Measurements from ENCODE around the gene NPAS3. TPM values are rescaled to one million over a fixed set of nuclear protein-coding genes. Genes with fewer than 3 reads are reported as not detected.

The NPAS3 gene
- total RNA-seq, 2 donors from 2014 or later, result 0.33 to 0.78 TPM

DNA sequence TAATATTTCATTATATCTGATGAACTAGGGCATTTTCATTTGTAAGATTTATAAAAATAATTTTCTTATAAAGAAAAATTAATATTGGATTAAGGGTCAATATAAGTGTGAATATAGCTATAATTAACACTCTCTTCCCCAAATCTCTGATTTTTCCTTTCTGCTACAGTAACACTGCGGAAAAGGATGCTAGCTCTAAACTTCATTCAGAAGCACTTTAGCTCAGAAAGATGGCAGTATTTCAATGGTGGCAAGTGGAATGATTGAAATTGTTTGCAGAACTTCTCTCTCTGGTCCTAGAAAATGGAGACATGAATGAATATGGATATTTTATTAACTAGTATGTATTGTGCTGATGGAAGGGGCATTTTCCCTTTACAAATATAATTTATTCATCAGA lies 8.4 kb downstream of the NPAS3 start:
- H3K4me1 ChIP-seq, result no peaks in the 10 kb centered on the region
- WGBS, 2 donors, result 95 to 97% methylated on average over 1 of the region's 1 CpG
- no peaks in the 10 kb centered on the region for H3K9me3 ChIP-seq
- TF ChIP-seq CTCF (IDR thresholded peaks at IDR 0.05) (no peak), POLR2A (IDR thresholded peaks at IDR 0.05) (no peak)
- no peak for ATAC-seq
- DNase-seq, result no peak
- no peak overlapping the region for H3K4me3 ChIP-seq
- intact Hi-C loops (cut with DNase I), result no loop called here
- no peaks in the 10 kb centered on the region for H3K36me3 ChIP-seq (replicated peaks in 1 of 2; ENCODE audit: insufficient read depth in 1 of 2, low read depth in 2 of 2)
- no peak overlapping the region for H3K27ac ChIP-seq
- H3K27me3 ChIP-seq, result no peaks in the 10 kb centered on the region

DNA sequence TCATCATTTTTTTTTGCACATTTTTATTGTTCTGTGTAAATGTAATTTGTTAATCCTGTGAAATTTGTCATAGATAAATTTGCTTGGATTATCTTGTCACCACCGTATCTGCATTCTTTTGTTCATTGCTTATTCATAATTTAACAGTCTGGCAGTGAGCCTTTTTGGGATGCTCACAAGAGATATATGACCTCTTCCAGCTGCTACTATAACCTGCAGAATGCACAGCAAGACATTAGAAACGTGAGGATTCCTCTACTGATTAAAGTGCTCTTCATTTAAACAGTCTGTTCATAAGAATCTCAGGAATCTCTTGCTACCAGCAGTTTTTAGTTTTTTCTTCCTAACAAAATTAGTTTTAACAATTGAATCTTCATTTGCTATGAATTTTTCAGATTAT lies 9.1 kb downstream of the NPAS3 start:
- no peak for ATAC-seq
- no peak for DNase-seq
- TF ChIP-seq CTCF (IDR thresholded peaks at IDR 0.05) (no peak), POLR2A (IDR thresholded peaks at IDR 0.05) (no peak)
- Histone ChIP-seq H3K9me3 (no peaks in the 10 kb centered on the region), H3K4me1 (no peaks in the 10 kb centered on the region), H3K27ac (no peak overlapping the region), H3K36me3 (replicated peaks in 1 of 2; ENCODE audit: insufficient read depth in 1 of 2, low read depth in 2 of 2) (no peaks in the 10 kb centered on the region), H3K27me3 (no peaks in the 10 kb centered on the region), H3K4me3 (no peak overlapping the region)
- intact Hi-C loops (cut with DNase I), result no loop called here
- WGBS, 2 donors, result 51 to 54% methylated on average over 2 of the region's 2 CpGs

GRCh38 chr14:32950584-32950983 lies 11.9 kb downstream of the NPAS3 start:
- no peak for DNase-seq
- 71 to 88% methylated on average over 2 of the region's 2 CpGs for WGBS, 2 donors

GRCh38 chr14:32967421-32967820 lies 28.7 kb downstream of the NPAS3 start:
- no peak for TF ChIP-seq CTCF (IDR thresholded peaks at IDR 0.05)
- no peak for TF ChIP-seq POLR2A (IDR thresholded peaks at IDR 0.05)
- DNase-seq, result no peak
- H3K27me3 ChIP-seq, result no peaks in the 10 kb centered on the region
- no peaks in the 10 kb centered on the region for H3K36me3 ChIP-seq (replicated peaks in 1 of 2; ENCODE audit: insufficient read depth in 1 of 2, low read depth in 2 of 2)
- H3K9me3 ChIP-seq, result no peaks in the 10 kb centered on the region
- no peak for ATAC-seq
- intact Hi-C loops (cut with DNase I), result no loop called here
- no peak overlapping the region for H3K27ac ChIP-seq
- 75 to 78% methylated on average over 3 of the region's 3 CpGs for WGBS, 2 donors
- no peaks in the 10 kb centered on the region for H3K4me1 ChIP-seq
- no peak overlapping the region for H3K4me3 ChIP-seq

More at GRCh38 chr14:32950584-32950983, 11.9 kb downstream of the NPAS3 start:
- no peaks in the 10 kb centered on the region for H3K4me1 ChIP-seq
- TF ChIP-seq POLR2A (IDR thresholded peaks at IDR 0.05), result no peak
- no peak for TF ChIP-seq CTCF (IDR thresholded peaks at IDR 0.05)
- H3K4me3 ChIP-seq, result no peak overlapping the region
- H3K9me3 ChIP-seq, result no peaks in the 10 kb centered on the region
- no peaks in the 10 kb centered on the region for H3K27me3 ChIP-seq
- H3K27ac ChIP-seq, result no peak overlapping the region
- ATAC-seq, result no peak
- intact Hi-C loops (cut with DNase I), result no loop called here
- H3K36me3 ChIP-seq (replicated peaks in 1 of 2; ENCODE audit: insufficient read depth in 1 of 2, low read depth in 2 of 2), result no peaks in the 10 kb centered on the region

DNA sequence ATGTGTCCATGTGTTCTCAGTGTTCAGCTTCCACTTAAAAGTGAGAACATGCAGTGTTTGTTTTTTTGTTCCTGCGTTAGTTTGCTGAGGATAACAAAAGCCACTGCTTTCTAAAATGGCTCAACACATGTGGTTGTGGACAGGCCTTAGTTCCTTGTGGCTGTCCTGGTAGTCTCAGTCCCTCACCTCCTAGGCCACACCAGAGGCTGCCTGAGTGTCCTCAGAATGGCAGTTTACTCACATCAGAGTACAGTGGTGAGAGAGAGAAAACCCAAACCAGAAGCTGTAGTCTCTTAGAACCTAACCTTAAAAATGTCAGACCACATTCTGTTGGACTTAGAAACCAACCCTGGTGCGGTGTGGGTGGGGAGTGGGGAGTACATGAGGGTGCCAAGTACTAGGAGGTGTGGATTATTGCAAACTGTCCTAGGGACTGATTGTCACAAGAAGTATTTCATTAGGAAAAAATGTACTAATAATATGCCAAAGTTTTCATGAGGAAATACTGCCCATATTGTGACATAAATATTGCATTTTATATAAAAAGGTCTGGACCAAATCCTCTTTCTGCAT lies 30.4 kb downstream of the NPAS3 start:
- intact Hi-C loops (cut with DNase I), result no loop called here
- DNase-seq (no peak), ATAC-seq (no peak)

More for the DNA sequence above, 30.4 kb downstream of the NPAS3 start:
- WGBS, 2 donors, result 64 to 88% methylated on average over 2 of the region's 2 CpGs
- TF ChIP-seq POLR2A (IDR thresholded peaks at IDR 0.05), result no peak
- TF ChIP-seq CTCF (IDR thresholded peaks at IDR 0.05), result no peak
- Histone ChIP-seq H3K4me3 (no peak overlapping the region), H3K9me3 (no peaks in the 10 kb centered on the region), H3K4me1 (no peaks in the 10 kb centered on the region), H3K27ac (no peak overlapping the region), H3K36me3 (replicated peaks in 1 of 2; ENCODE audit: insufficient read depth in 1 of 2, low read depth in 2 of 2) (no peaks in the 10 kb centered on the region), H3K27me3 (no peaks in the 10 kb centered on the region)
